CD8-positive, alpha-beta memory T cell (primary cell): ENCODE results near the gene TMEM179. TPM values are rescaled to one million over a fixed set of nuclear protein-coding genes. Genes with fewer than 3 reads are reported as not detected.

ENCODE experiments used
- CTCF ChIA-PET: fragments of 350-600 bp; sonication (Branson Sonifier 250); formaldehyde crosslinking; loops from one replicate; lab custom pipeline; 2021; ENCODE audit warnings: antibody characterized with exemption; lab: Charles Lee
- POLR2A ChIA-PET: fragments of 350-600 bp; sonication (Branson Sonifier 250); formaldehyde crosslinking; loops from one replicate; lab custom pipeline; 2021; ENCODE audit warnings: antibody characterized with exemption; lab: Charles Lee
- DNase-seq, 5 donors: peaks; one replicate each; pipeline versions ENCODE4 v3.0.0 to v3.0.0-alpha.2; 2020 to 2022; ENCODE audit warnings: mixed read lengths in 1 of 5
- H3K27ac ChIP-seq: one replicate; pipeline ENCODE4 v1.7.0; 2013; ENCODE audit warnings: low read depth, mild to moderate bottlenecking, low read length, moderate library complexity
- H3K27me3 ChIP-seq: 2 replicates; pipeline ENCODE4 v1.7.0; 2013; ENCODE audit warnings: low read length, mild to moderate bottlenecking; ENCODE audit not compliant: insufficient read depth, poor library complexity, severe bottlenecking
- H3K36me3 ChIP-seq: 2 replicates; pipeline ENCODE4 v1.7.0; 2013; ENCODE audit warnings: mild to moderate bottlenecking, low read length, moderate library complexity; ENCODE audit not compliant: insufficient read depth
- H3K4me1 ChIP-seq: 2 replicates; pipeline ENCODE4 v1.7.0; 2013; ENCODE audit warnings: mild to moderate bottlenecking, low read length, moderate library complexity; ENCODE audit not compliant: insufficient read depth
- H3K4me3 ChIP-seq: 2 replicates; pipeline ENCODE4 v1.7.0; 2013; ENCODE audit warnings: mild to moderate bottlenecking, low read length
- H3K9me3 ChIP-seq: 2 replicates; pipeline ENCODE4 v1.7.0; 2013; ENCODE audit warnings: mild to moderate bottlenecking, low read length
- H3K27ac Mint-ChIP-seq, 8 donors: one replicate each; pipeline ENCODE4 v1.8.0; 2020 to 2021; ENCODE audit warnings: mixed read lengths in 8 of 8, mild to moderate bottlenecking in 6 of 8, inconsistent platforms in 3 of 8, moderate library complexity in 3 of 8
- H3K27me3 Mint-ChIP-seq, 2 donors: one replicate each; pipeline ENCODE4 v1.8.0; 2020 to 2021; ENCODE audit warnings: mixed read lengths in 2 of 2, mild to moderate bottlenecking in 1 of 2, moderate library complexity in 1 of 2
- H3K36me3 Mint-ChIP-seq, 3 donors: one replicate each; pipeline ENCODE4 v1.8.0; 2020 to 2021; ENCODE audit warnings: mixed read lengths in 3 of 3, inconsistent platforms in 1 of 3, mild to moderate bottlenecking in 1 of 3
- H3K4me1 Mint-ChIP-seq, 3 donors: one replicate each; pipeline ENCODE4 v1.8.0; 2020 to 2021; ENCODE audit warnings: mixed read lengths in 3 of 3, inconsistent platforms in 1 of 3, mild to moderate bottlenecking in 1 of 3
- H3K4me3 Mint-ChIP-seq, 7 donors: one replicate each; pipeline ENCODE4 v1.8.0; 2020 to 2021; ENCODE audit warnings: mixed read lengths in 7 of 7, mild to moderate bottlenecking in 6 of 7, moderate library complexity in 4 of 7, inconsistent platforms in 2 of 7
- H3K9me3 Mint-ChIP-seq, 5 donors: one replicate each; pipeline ENCODE4 v1.8.0; 2020 to 2022; ENCODE audit warnings: mixed read lengths in 5 of 5, mild to moderate bottlenecking in 3 of 5, moderate library complexity in 2 of 5, inconsistent platforms in 1 of 5
- polyA plus RNA-seq: library from polyadenylated mRNA; unstranded; fragments of 300-500 nt; fragmentation: Illumina TruSeq; gene quantifications from one replicate; pipeline ENCODE4 v1.2.3, GENCODE V29; 2021
- total RNA-seq, 2 experiments: library from RNA; stranded (reverse); gene quantifications; one replicate each; pipeline ENCODE4 v1.2.3, GENCODE V29; 2021

The TMEM179 gene
- total and polyA plus RNA-seq, 3 experiments from 2014 or later, result 0.31 TPM; not detected in 2

GRCh38 chr14:104611881-104612280 is 7.3 kb upstream of the TMEM179 start:
- Mint-ChIP-seq H3K27me3 (peaks cover 14 to 49% of the 10 kb centered on the region in 2 donors), H3K36me3 (no peaks in the 10 kb centered on the region), H3K27ac (no peak overlapping the region), H3K9me3 (no peaks in the 10 kb centered on the region), H3K4me1 (no peaks in the 10 kb centered on the region), H3K4me3 (no peak overlapping the region)
- DNase-seq, result no peak
- H3K4me3 ChIP-seq, result no peak overlapping the region
- H3K9me3 ChIP-seq, result no peaks in the 10 kb centered on the region
- POLR2A ChIA-PET, result no interaction called here
- CTCF ChIA-PET, result no interaction called here
- no peaks in the 10 kb centered on the region for H3K4me1 ChIP-seq
- no peaks in the 10 kb centered on the region for H3K27me3 ChIP-seq
- no peak overlapping the region for H3K27ac ChIP-seq
- no peaks in the 10 kb centered on the region for H3K36me3 ChIP-seq

DNA sequence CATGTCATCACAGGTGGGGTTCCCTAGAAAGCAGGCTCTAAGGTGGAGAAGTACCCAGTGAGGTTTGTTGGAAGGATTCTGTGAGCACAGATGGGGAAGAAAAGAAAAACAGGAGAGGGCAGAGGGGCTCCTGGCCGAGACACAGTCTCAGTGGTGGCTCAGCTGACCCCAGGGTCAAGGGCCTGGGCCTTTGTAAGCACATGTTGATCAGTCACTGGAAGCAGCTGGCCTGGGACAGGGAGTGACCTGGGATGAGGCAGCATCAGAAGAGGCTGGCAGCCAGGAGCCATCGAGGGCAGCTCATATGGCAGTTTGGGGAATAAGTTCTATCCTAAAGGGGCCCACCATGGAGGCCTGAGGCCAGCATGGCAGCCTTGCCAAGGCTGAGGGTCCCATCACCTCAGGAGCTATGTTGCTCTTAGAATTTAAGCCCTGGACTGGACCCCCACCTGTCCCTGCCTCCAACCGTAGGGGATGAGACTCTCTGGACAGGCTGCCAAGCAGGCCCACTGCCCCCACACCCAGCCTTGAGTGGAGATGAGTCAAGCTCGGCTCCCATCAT is 6.3 kb upstream of the TMEM179 start:
- ChIA-PET CTCF (no interaction called here), POLR2A (no interaction called here)
- H3K4me3 Mint-ChIP-seq, result no peak overlapping the region
- peaks cover 22 to 50% of the 10 kb centered on the region in 2 donors for H3K27me3 Mint-ChIP-seq
- Histone ChIP-seq H3K9me3 (no peaks in the 10 kb centered on the region), H3K27ac (no peak overlapping the region), H3K36me3 (no peaks in the 10 kb centered on the region), H3K4me1 (no peaks in the 10 kb centered on the region), H3K4me3 (no peak overlapping the region), H3K27me3 (no peaks in the 10 kb centered on the region)
- no peak overlapping the region for H3K27ac Mint-ChIP-seq
- DNase-seq, result no peak
- no peaks in the 10 kb centered on the region for H3K9me3 Mint-ChIP-seq
- no peaks in the 10 kb centered on the region for H3K36me3 Mint-ChIP-seq
- H3K4me1 Mint-ChIP-seq, result no peaks in the 10 kb centered on the region

GRCh38 chr14:104609666-104610065 is 5.1 kb upstream of the TMEM179 start:
- Histone ChIP-seq H3K9me3 (no peaks in the 10 kb centered on the region), H3K27me3 (no peaks in the 10 kb centered on the region), H3K27ac (no peak overlapping the region), H3K4me3 (no peak overlapping the region), H3K36me3 (no peaks in the 10 kb centered on the region), H3K4me1 (no peaks in the 10 kb centered on the region)
- POLR2A ChIA-PET, result no interaction called here
- Mint-ChIP-seq H3K4me1 (no peaks in the 10 kb centered on the region), H3K27ac (no peak overlapping the region), H3K36me3 (no peaks in the 10 kb centered on the region), H3K9me3 (no peaks in the 10 kb centered on the region), H3K4me3 (no peak overlapping the region), H3K27me3 (peaks cover 32 to 58% of the 10 kb centered on the region in 2 donors)
- no peak for DNase-seq
- CTCF ChIA-PET, result no interaction called here

DNA sequence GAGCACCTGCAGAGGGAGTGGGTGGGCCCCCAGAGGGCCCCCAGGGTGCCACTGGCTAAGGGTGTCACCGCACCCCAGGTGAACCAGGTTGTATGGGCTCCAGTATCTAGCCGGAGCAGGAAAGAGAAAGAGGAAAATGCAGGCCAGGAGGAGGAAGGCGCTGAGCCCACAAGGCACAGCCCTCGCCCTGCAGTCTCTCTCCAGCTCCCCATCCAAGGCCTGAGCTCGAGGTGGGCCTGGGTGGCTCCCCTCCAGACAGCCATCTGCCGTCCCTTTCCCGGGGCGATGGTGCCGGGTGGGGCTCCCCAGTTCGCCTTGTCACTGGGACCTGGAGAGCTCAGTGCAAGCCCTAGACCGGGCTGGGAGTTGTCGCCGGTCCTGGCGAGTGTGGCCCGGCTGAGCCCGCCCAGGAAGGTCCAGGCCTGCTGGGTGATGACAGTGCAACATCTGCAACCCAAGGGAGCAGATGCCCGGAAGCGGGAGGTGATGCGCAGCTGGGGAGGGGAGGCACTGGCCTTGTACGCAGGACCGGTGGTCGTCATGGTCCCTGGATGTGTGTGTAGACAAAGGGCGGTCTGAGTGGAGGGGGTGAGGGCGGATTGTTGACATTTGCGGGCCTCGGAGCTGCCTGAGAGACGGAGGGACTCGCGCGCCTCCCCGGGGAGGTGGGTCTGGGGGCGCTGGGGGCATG is 716 bp downstream of the TMEM179 start:
- Histone ChIP-seq H3K4me1 (no peaks in the 10 kb centered on the region), H3K27ac (no peak overlapping the region), H3K27me3 (no peaks in the 10 kb centered on the region), H3K4me3 (no peak overlapping the region), H3K9me3 (no peaks in the 10 kb centered on the region), H3K36me3 (no peaks in the 10 kb centered on the region)
- H3K9me3 Mint-ChIP-seq, result no peaks in the 10 kb centered on the region
- peaks cover 38 to 68% of the 10 kb centered on the region in 2 donors for H3K27me3 Mint-ChIP-seq
- no peaks in the 10 kb centered on the region for H3K36me3 Mint-ChIP-seq
- no peak overlapping the region for H3K4me3 Mint-ChIP-seq
- H3K4me1 Mint-ChIP-seq, result peaks cover 0 to 3% (median 0%) of the 10 kb centered on the region in 3 donors
- DNase-seq, result no peak
- ChIA-PET CTCF (no interaction called here), POLR2A (no interaction called here)
- no peak overlapping the region for H3K27ac Mint-ChIP-seq

GRCh38 chr14:104602933-104603325 is 1.6 kb downstream of the TMEM179 start:
- POLR2A ChIA-PET, result no interaction called here
- peaks cover 38 to 68% of the 10 kb centered on the region in 2 donors for H3K27me3 Mint-ChIP-seq

GRCh38 chr14:104602315-104602932 is 2.1 kb downstream of the TMEM179 start:
- Histone ChIP-seq H3K4me1 (no peaks in the 10 kb centered on the region), H3K27me3 (no peaks in the 10 kb centered on the region), H3K4me3 (no peak overlapping the region), H3K9me3 (no peaks in the 10 kb centered on the region), H3K36me3 (no peaks in the 10 kb centered on the region), H3K27ac (no peak overlapping the region)
- peaks cover 0 to 3% (median 0%) of the 10 kb centered on the region in 3 donors for H3K4me1 Mint-ChIP-seq
- H3K27ac Mint-ChIP-seq, result no peak overlapping the region
- peaks cover 40 to 66% of the 10 kb centered on the region in 2 donors for H3K27me3 Mint-ChIP-seq
- POLR2A ChIA-PET, result no interaction called here
- no peaks in the 10 kb centered on the region for H3K9me3 Mint-ChIP-seq
- DNase-seq, result no peak
- CTCF ChIA-PET, result no interaction called here
- no peaks in the 10 kb centered on the region for H3K36me3 Mint-ChIP-seq
- no peak overlapping the region for H3K4me3 Mint-ChIP-seq

More at GRCh38 chr14:104602933-104603325, 1.6 kb downstream of the TMEM179 start:
- H3K27ac Mint-ChIP-seq, result no peak overlapping the region
- no peak for DNase-seq
- H3K9me3 ChIP-seq, result no peaks in the 10 kb centered on the region
- H3K4me3 ChIP-seq, result no peak overlapping the region
- no peak overlapping the region for H3K27ac ChIP-seq
- no peaks in the 10 kb centered on the region for H3K36me3 Mint-ChIP-seq
- no peaks in the 10 kb centered on the region for H3K27me3 ChIP-seq
- H3K4me1 Mint-ChIP-seq, result peaks cover 0 to 3% (median 0%) of the 10 kb centered on the region in 3 donors
- no peaks in the 10 kb centered on the region for H3K4me1 ChIP-seq
- H3K9me3 Mint-ChIP-seq, result no peaks in the 10 kb centered on the region
- no peak overlapping the region for H3K4me3 Mint-ChIP-seq
- CTCF ChIA-PET, result no interaction called here
- H3K36me3 ChIP-seq, result no peaks in the 10 kb centered on the region

DNA sequence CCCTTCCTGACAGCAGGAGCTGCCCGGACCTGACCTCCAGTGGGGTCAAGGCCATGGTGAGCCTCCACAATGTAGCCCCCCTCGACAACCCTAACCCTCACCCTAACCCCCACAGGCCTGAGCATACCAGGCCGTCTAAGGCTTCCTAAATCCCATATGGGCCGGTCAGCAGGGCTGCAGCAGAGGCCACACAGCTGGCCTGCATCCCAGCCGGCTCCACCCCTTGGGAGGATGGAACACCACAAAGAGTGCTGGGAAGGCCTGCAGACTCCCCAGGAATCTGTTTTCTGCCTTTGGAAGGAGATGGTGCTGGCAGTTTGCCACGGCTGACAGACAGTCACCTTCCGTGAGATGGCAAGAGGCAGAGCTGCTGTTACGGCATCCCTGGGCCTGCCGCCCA is 2.8 kb downstream of the TMEM179 start:
- no peak overlapping the region for H3K27ac ChIP-seq
- no peaks in the 10 kb centered on the region for H3K9me3 Mint-ChIP-seq
- peaks cover 35 to 61% of the 10 kb centered on the region in 2 donors for H3K27me3 Mint-ChIP-seq
- H3K4me3 Mint-ChIP-seq, result no peak overlapping the region
- H3K4me1 ChIP-seq, result no peaks in the 10 kb centered on the region
- DNase-seq, result no peak
- H3K36me3 ChIP-seq, result no peaks in the 10 kb centered on the region
- ChIA-PET POLR2A (no interaction called here), CTCF (no interaction called here)
- H3K9me3 ChIP-seq, result no peaks in the 10 kb centered on the region
- H3K4me1 Mint-ChIP-seq, result peaks cover 0 to 3% (median 0%) of the 10 kb centered on the region in 3 donors
- H3K27ac Mint-ChIP-seq, result no peak overlapping the region
- no peaks in the 10 kb centered on the region for H3K36me3 Mint-ChIP-seq
- no peak overlapping the region for H3K4me3 ChIP-seq
- H3K27me3 ChIP-seq, result no peaks in the 10 kb centered on the region

- DNase-seq, result no peak
- no peaks in the 10 kb centered on the region for H3K27me3 ChIP-seq
These were observed 3.8 kb downstream of the TMEM179 start for GRCh38 chr14:104600805-104601204.

More at GRCh38 chr14:104600805-104601204, 3.8 kb downstream of the TMEM179 start:
- ChIA-PET POLR2A (no interaction called here), CTCF (no interaction called here)
- Histone ChIP-seq H3K27ac (no peak overlapping the region), H3K9me3 (no peaks in the 10 kb centered on the region), H3K4me1 (no peaks in the 10 kb centered on the region), H3K36me3 (no peaks in the 10 kb centered on the region), H3K4me3 (no peak overlapping the region)
- Mint-ChIP-seq H3K9me3 (no peaks in the 10 kb centered on the region), H3K27me3 (peaks cover 29 to 61% of the 10 kb centered on the region in 2 donors), H3K27ac (no peak overlapping the region), H3K4me1 (peaks cover 0 to 3% (median 0%) of the 10 kb centered on the region in 3 donors), H3K4me3 (no peak overlapping the region), H3K36me3 (no peaks in the 10 kb centered on the region)
